ENCODE results near the gene ANKRD63. TPM values are rescaled to one million over a fixed set of nuclear protein-coding genes. Genes with fewer than 3 reads are reported as not detected.

Gene ANKRD63
- total and polyA plus RNA-seq, 2 of the 8 experiments (the other 6 are each of a cell fraction or from before 2014, with no cell fraction given): 0.18 to 0.26 TPM

GRCh38 chr15:40242213-40242599 is 40.7 kb downstream of the ANKRD63 start:
- Histone ChIP-seq H2BK12ac (ENCODE audit: low read depth, low read length) (no peak overlapping the region), H2BK120ac (replicated peaks; ENCODE audit: low read depth, low read length) (no peak overlapping the region), H2AFZ (ENCODE audit: low read length) (no peak overlapping the region), H4K8ac (ENCODE audit: extremely low read depth, insufficient read depth, low read length) (no peak overlapping the region), H3K9me3 (ENCODE audit: insufficient read depth in 2 of 2, low read depth in 1 of 2, low read length in 1 of 2) (no peaks in the 10 kb centered on the region), H3K23ac (ENCODE audit: insufficient read length) (no peak overlapping the region), H3K23me2 (ENCODE audit: low read depth, low read length) (peaks cover 4% of the 10 kb centered on the region; the same call in 1 of the 2 replicates), H3K79me2 (ENCODE audit: control insufficient read depth in 1 of 2, insufficient read depth in 2 of 2, low read length in 2 of 2) (no peaks in the 10 kb centered on the region), H3K27ac (ENCODE audit: low read depth, low read length) (no peak overlapping the region), H3K36me3 (ENCODE audit: control insufficient read depth in 2 of 4, insufficient read depth in 4 of 4, low read length in 3 of 4) (no peaks in the 10 kb centered on the region), H2BK15ac (ENCODE audit: low read length) (0 out of 2 replicates have a peak overlapping the region, but pooled peaks have one; percentile 46), H3K4me1 (replicated peaks in 1 of 4; ENCODE audit: control insufficient read depth in 3 of 4, insufficient read depth in 4 of 4, low read length in 3 of 4) (peaks cover 9 to 29% (median 23%) of the 10 kb centered on the region in 4 experiments), H3K79me1 (ENCODE audit: low read depth, low read length) (no peaks in the 10 kb centered on the region), H3K4me2 (ENCODE audit: insufficient read depth in 1 of 2, low read depth in 2 of 2, low read length in 2 of 2) (no peak overlapping the region), H4K91ac (replicated peaks; ENCODE audit: insufficient read length, low read length) (no peak overlapping the region), H2AK5ac (ENCODE audit: low read depth, low read length) (no peak overlapping the region), H2BK20ac (ENCODE audit: low read length) (no peak overlapping the region), H3K4me3 (ENCODE audit: extremely low read depth in 1 of 4, insufficient read depth in 2 of 4, low read depth in 3 of 4, low read length in 4 of 4) (no peak overlapping the region), H3K9ac (replicated peaks in 1 of 4; ENCODE audit: extremely low read depth in 1 of 4, low read depth in 3 of 4, low read length in 3 of 4) (no peak overlapping the region), H3K14ac (ENCODE audit: insufficient read length) (no peak overlapping the region), H4K20me1 (replicated peaks in 1 of 2; ENCODE audit: control insufficient read depth in 1 of 2, insufficient read depth in 2 of 2, low read length in 2 of 2) (no peaks in the 10 kb centered on the region), H3K27me3 (replicated peaks in 1 of 4; ENCODE audit: control insufficient read depth in 3 of 4, extremely low read depth in 1 of 4, insufficient read depth in 3 of 4, low read length in 3 of 4) (peaks cover 0 to 6% (median 2%) of the 10 kb centered on the region in 4 experiments; a peak in 2 of 7 replicates), H3K56ac (replicated peaks; ENCODE audit: insufficient read length, low read depth, low read length) (no peak overlapping the region), H4K5ac (ENCODE audit: insufficient read length, low read depth, low read length) (no peak overlapping the region), H3K4ac (replicated peaks; ENCODE audit: insufficient read length, low read depth, low read length) (no peak overlapping the region), H3K18ac (ENCODE audit: extremely low read depth, low read length) (no peak overlapping the region), H2BK5ac (ENCODE audit: low read depth, low read length) (no peak overlapping the region)
- DNase-seq (ENCODE audit: low read depth in 1 of 2, low spot score in 2 of 2) (no peak), FAIRE-seq (no peak)
- 91% methylated on average over 10 of the region's 10 CpGs; no CpG with 5 or more reads in 1 of the 2 experiments for WGBS, 2 experiments (ENCODE audit: extremely low coverage in 1 of 2, insufficient coverage in 1 of 2, insufficient read length in 1 of 2, insufficient replicate concordance in 2 of 2, low coverage in 1 of 2, low lambda C conversion rate in 2 of 2, missing lambda C conversion rate in 1 of 2)
- CTCF ChIA-PET (ENCODE audit: partially characterized antibody): interaction anchor here (0.8 to 46.3 kb wide), 10 partner anchors 8 to 134 kb away, joined by 3 to 1340 read pairs (median 4); partner anchors contain the start of gene ANKRD63
- POLR2A ChIA-PET (ENCODE audit: partially characterized antibody): interaction anchor here (0.7 to 6.2 kb wide), 8 partner anchors 8 to 41 kb away, joined by 3 to 47 read pairs (median 4); no protein-coding TSS in a partner anchor
- TF ChIP-seq CBX5 (IDR thresholded peaks at IDR 0.05; ENCODE audit: low read depth, low read length) (no peak), KDM1A (IDR thresholded peaks at IDR 0.05; ENCODE audit: borderline replicate concordance, low read length) (no peak), BCL11A (IDR thresholded peaks at IDR 0.05; ENCODE audit: low read depth in 2 of 2, low read length in 2 of 2) (no peak), POLR2AphosphoS5 (IDR thresholded peaks at IDR 0.05; ENCODE audit: low read depth, low read length) (no peak), EGR1 (IDR thresholded peaks at IDR 0.05; ENCODE audit: borderline replicate concordance, low read depth, low read length) (no peak), SP4 (IDR thresholded peaks at IDR 0.05; ENCODE audit: low read length) (no peak), TEAD4 (IDR thresholded peaks at IDR 0.05; ENCODE audit: low read depth, low read length) (no peak), ATF2 (IDR thresholded peaks at IDR 0.05; ENCODE audit: low read length) (no peak), RAD21 (IDR thresholded peaks at IDR 0.05 in 1 of 2, conservative IDR thresholded peaks at IDR 0.05 in 1 of 2; ENCODE audit: low read depth in 2 of 2, low read length in 2 of 2) (no peak), CEBPB (IDR thresholded peaks at IDR 0.05; ENCODE audit: low read depth, low read length) (no peak), PHF8 (conservative IDR thresholded peaks at IDR 0.05; ENCODE audit: low read depth, low read length) (no peak), RFX5 (IDR thresholded peaks at IDR 0.05; ENCODE audit: borderline replicate concordance, low read depth, low read length) (no peak)

Measured in H1 (cell line).